Motor neuron (in vitro differentiated cells): Measurements from ENCODE around the gene TEX38. TPM values are rescaled to one million over a fixed set of nuclear protein-coding genes. Genes with fewer than 3 reads are reported as not detected.
A peak's percentile ranks its signal among the peaks of the same experiment; 100 is the strongest.
"Not testable (repeated sequence)": the region's sequence is repeated elsewhere in the genome, so short reads cannot be mapped to it uniquely, and the experiment has no call there.

Experiments used
- ATAC-seq, 8 experiments: fragments of 200-7000 bp; cut with Tn5 transposase; replicated peaks in 6 of 8; 2 replicates each; pipeline ENCODE4 v1.8.0; 2021; ENCODE audit warnings: mild to moderate bottlenecking in 8 of 8, moderate library complexity in 8 of 8
- H3K27ac ChIP-seq, 2 donors: fragments of 250-450 bp; sonication (Bioruptor Pico); 2 replicates each; pipeline ENCODE4 v1.9.0; 2021; ENCODE audit warnings: antibody characterized with exemption in 2 of 2, mild to moderate bottlenecking in 2 of 2, moderate library complexity in 1 of 2
- H3K4me1 ChIP-seq, 2 donors: fragments of 250-450 bp; sonication (Bioruptor Pico); replicated peaks in 1 of 2; 2 replicates each; pipeline ENCODE4 v1.6.1; 2021; ENCODE audit warnings: antibody characterized with exemption in 2 of 2, mild to moderate bottlenecking in 2 of 2, moderate library complexity in 1 of 2
- H3K4me3 ChIP-seq, 5 donors: fragments of 250-450 bp; sonication (Bioruptor Pico); 2 replicates each; pipeline ENCODE4 v1.9.0; 2021; ENCODE audit warnings: antibody characterized with exemption in 5 of 5, mild to moderate bottlenecking in 5 of 5, moderate library complexity in 4 of 5
- WGBS, 10 experiments: fragments of 450-650 bp; shearing (Covaris generic); methylation state at CpG; one replicate each; pipeline ENCODE4 v1.0.0; 2022; 5-methylcytosine and 5-hydroxymethylcytosine counted together
- in situ Hi-C, 9 experiments: fragments of 400-800 bp; cut with MboI; loops; one replicate each; pipeline ENCODE4 v1.15.0; 2021; ENCODE audit warnings: low sequenced_read_pairs in 9 of 9, low pct_unique_long_range_greater_than_20kb in 2 of 9; ENCODE audit not compliant: unreplicated experiment in 9 of 9
- total RNA-seq, 8 experiments: library from RNA; unstranded; fragments of 300-600 nt; gene quantifications; 2 replicates each; pipeline versions ENCODE4 v1.2.3 to v1.2.4, GENCODE V29; 2022

TEX38 gene
- total RNA-seq, 8 experiments from 2014 or later, result 0.36 to 2.5 (median 1.0) TPM

GRCh38 chr1:46682064-46682463 is 10.4 kb downstream of the TEX38 start:
- no peak for ATAC-seq
- 44 to 86% (median 79%) methylated on average over 1 of the region's 1 CpG; no CpG with 5 or more reads in 6 of the 10 experiments for WGBS, 10 experiments
- H3K4me1 ChIP-seq, result peaks cover 0 to 3% of the 10 kb centered on the region in 2 donors
- no peak overlapping the region for H3K27ac ChIP-seq
- no peak overlapping the region for H3K4me3 ChIP-seq
- in situ Hi-C loops, result no loop called here

- in situ Hi-C loops, result no loop called here
- ATAC-seq, result no peak
- 90 to 100% (median 100%) methylated on average over 1 to 2 of the region's 2 CpGs for whole genome bisulfite sequencing, 10 experiments
- Histone ChIP-seq H3K4me3 (no peak overlapping the region), H3K4me1 (peaks cover 0 to 3% of the 10 kb centered on the region in 2 donors), H3K27ac (no peak overlapping the region)
Observed at GRCh38 chr1:46684670-46685069, 13.0 kb downstream of the TEX38 start.

GRCh38 chr1:46686255-46686654 is 14.6 kb downstream of the TEX38 start:
- Histone ChIP-seq H3K27ac (no peak overlapping the region), H3K4me1 (peaks cover 3 to 5% of the 10 kb centered on the region in 2 donors), H3K4me3 (no peak overlapping the region)
- 50 to 100% (median 95%) methylated on average over 1 of the region's 1 CpG; no CpG with 5 or more reads in 2 of the 10 experiments for WGBS, 10 experiments
- no peak for ATAC-seq
- in situ Hi-C loops, result no loop called here

GRCh38 chr1:46687093-46687659 is 15.5 kb downstream of the TEX38 start:
- Histone ChIP-seq H3K27ac (no peak overlapping the region), H3K4me3 (no peak overlapping the region), H3K4me1 (peaks cover 11 to 12% of the 10 kb centered on the region in 2 donors)
- ATAC-seq, result peak in 3 of 8 experiments; percentile 35 to 75 (median 66)
- in situ Hi-C loops, result no loop called here
- 52 to 100% (median 87%) methylated on average over 1 to 2 of the region's 2 CpGs for WGBS, 10 experiments

- Histone ChIP-seq H3K27ac (no peak overlapping the region), H3K4me3 (no peak overlapping the region), H3K4me1 (peaks cover 17 to 19% of the 10 kb centered on the region in 2 donors)
- ATAC-seq, result no peak
- in situ Hi-C loops, result no loop called here
- 63 to 100% (median 97%) methylated on average over 1 to 9 of the region's 9 CpGs for WGBS, 10 experiments
Observed at GRCh38 chr1:46687921-46688509, 16.4 kb downstream of the TEX38 start.

- 92 to 100% (median 100%) methylated on average over 1 to 2 of the region's 2 CpGs; no CpG with 5 or more reads in 5 of the 10 experiments for WGBS, 10 experiments
- ATAC-seq, result no peak
- Histone ChIP-seq H3K4me3 (no peak overlapping the region), H3K4me1 (peaks cover 17 to 21% of the 10 kb centered on the region in 2 donors), H3K27ac (no peak overlapping the region)
- in situ Hi-C loops, result no loop called here
Observed at GRCh38 chr1:46689356-46689755, 17.7 kb downstream of the TEX38 start.

GRCh38 chr1:46689897-46690296 is 18.2 kb downstream of the TEX38 start:
- WGBS, 10 experiments, result 36 to 100% (median 91%) methylated on average over 1 of the region's 1 CpG; no CpG with 5 or more reads in 3 of the 10 experiments
- Histone ChIP-seq H3K4me1 (peaks cover 17 to 21% of the 10 kb centered on the region in 2 donors), H3K27ac (no peak overlapping the region), H3K4me3 (no peak overlapping the region)
- in situ Hi-C loops, result no loop called here
- peak in 2 of 8 experiments; percentile 18 to 38 for ATAC-seq

- WGBS, 10 experiments, result 39 to 83% (median 63%) methylated on average over 1 to 2 of the region's 2 CpGs; no CpG with 5 or more reads in 3 of the 10 experiments
- Histone ChIP-seq H3K27ac (no peak overlapping the region), H3K4me1 (peaks cover 17 to 21% of the 10 kb centered on the region in 2 donors), H3K4me3 (no peak overlapping the region)
- in situ Hi-C loops, result no loop called here
- peak in 4 of 8 experiments; percentile 24 to 66 (median 55) for ATAC-seq
Observed at GRCh38 chr1:46690931-46691421, 19.3 kb downstream of the TEX38 start.

- 66 to 97% (median 85%) methylated on average over 1 to 6 of the region's 6 CpGs; no CpG with 5 or more reads in 1 of the 10 experiments for WGBS, 10 experiments
- ATAC-seq, result peak in 1 of 8 experiments; percentile 33
- in situ Hi-C loops, result no loop called here
- Histone ChIP-seq H3K4me3 (no peak overlapping the region), H3K27ac (no peak overlapping the region), H3K4me1 (peaks cover 17 to 21% of the 10 kb centered on the region in 2 donors)
Observed at GRCh38 chr1:46691997-46692790, 20.5 kb downstream of the TEX38 start.

- Histone ChIP-seq H3K27ac (no peak overlapping the region), H3K4me1 (peaks cover 17 to 21% of the 10 kb centered on the region in 2 donors), H3K4me3 (no peak overlapping the region)
- no peak for ATAC-seq
- WGBS, 10 experiments, result 17 to 80% (median 55%) methylated on average over 1 to 3 of the region's 3 CpGs
- in situ Hi-C loops, result no loop called here
Observed at GRCh38 chr1:46692811-46693770, 21.4 kb downstream of the TEX38 start.

GRCh38 chr1:46694676-46695075 is 23.0 kb downstream of the TEX38 start:
- no CpG with 5 or more reads among the region's 4 CpGs for WGBS, 10 experiments
- in situ Hi-C loops, result not testable (repeated sequence)

GRCh38 chr1:46697053-46697452 is 25.4 kb downstream of the TEX38 start:
- Histone ChIP-seq H3K4me1 (peaks cover 6 to 11% of the 10 kb centered on the region in 2 donors), H3K4me3 (no peak overlapping the region), H3K27ac (no peak overlapping the region)
- no peak for ATAC-seq
- in situ Hi-C loops, result no loop called here
- WGBS, 10 experiments, result 83 to 100% (median 98%) methylated on average over 1 to 2 of the region's 2 CpGs; no CpG with 5 or more reads in 4 of the 10 experiments

More at GRCh38 chr1:46694676-46695075, 23.0 kb downstream of the TEX38 start:
- H3K27ac ChIP-seq, H3K4me3 ChIP-seq, ATAC-seq: not testable (repeated sequence)
- H3K4me1 ChIP-seq, result peaks cover 17 to 21% of the 10 kb centered on the region in 2 donors
